NT2/D1 (cell line): ENCODE data around the gene BSND.

Experiments
- SUZ12 ChIP-seq: IDR thresholded peaks from 2 replicates; pipeline ENCODE4 v1.6.1; 2011; ENCODE audit not compliant: insufficient read length, insufficient read depth; ENCODE audit errors: extremely low read depth
- ZNF274 ChIP-seq: IDR thresholded peaks from 2 replicates; pipeline ENCODE4 v1.6.1; 2011; ENCODE audit warnings: mild to moderate bottlenecking, low read depth, low read length

DNA sequence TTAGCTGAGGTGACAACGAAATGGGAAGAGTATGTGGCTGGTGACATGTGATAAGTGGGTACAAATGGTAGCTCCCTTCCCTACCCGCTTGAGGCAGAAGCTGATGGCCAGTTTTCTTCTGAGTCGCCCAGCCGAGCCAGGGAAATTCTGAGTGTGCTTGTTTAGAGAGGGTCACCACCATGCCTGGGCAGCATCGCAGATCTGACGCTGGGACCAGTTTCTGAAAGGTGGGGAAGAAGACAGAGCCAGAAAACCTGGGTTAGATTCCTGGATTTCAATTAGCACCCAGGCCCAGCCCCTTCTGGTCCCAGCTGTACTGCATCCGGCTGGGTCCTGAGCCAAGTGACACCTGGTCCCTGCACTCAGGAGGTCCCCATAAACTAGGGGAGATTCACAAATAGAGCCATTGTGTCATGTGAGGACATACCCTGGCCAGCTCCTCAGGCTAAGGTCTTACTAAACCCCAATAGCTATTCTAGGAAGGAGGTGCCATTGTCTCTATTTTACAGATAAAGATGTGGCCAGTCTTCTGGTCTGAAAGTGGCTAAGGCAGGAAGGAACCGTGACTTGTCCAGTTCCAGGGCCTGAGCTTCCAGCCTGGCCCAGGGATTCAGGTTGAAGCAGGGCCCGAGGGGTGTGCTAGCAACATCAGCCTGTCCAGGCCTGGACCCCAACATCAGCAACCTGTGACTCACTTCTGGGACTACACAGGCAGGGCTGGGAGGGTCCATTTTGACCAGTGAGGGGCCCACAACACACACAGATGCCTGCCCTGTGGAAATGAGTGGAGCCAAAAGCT, 20.0 kb upstream of the BSND start:
- TF ChIP-seq ZNF274 (no peak), SUZ12 (no peak)
